Loucy (cell line): ENCODE results near the gene PTPRQ.

Experiments
- H2AFZ ChIP-seq: fragments of 200-600 bp; sonication (generic); 2 replicates; pipeline ENCODE4 v1.6.0; 2016; ENCODE audit warnings: antibody characterized with exemption, mild to moderate bottlenecking, low read length, moderate library complexity
- H3F3A ChIP-seq: fragments of 200-600 bp; 2 replicates; pipeline ENCODE4 v1.6.0; 2016; ENCODE audit warnings: antibody characterized with exemption, low read depth, mild to moderate bottlenecking
- H3K27me3 ChIP-seq: fragments of 200-600 bp; sonication (generic); 2 replicates; pipeline ENCODE4 v1.6.1; 2014; ENCODE audit warnings: low read length, mild to moderate bottlenecking; ENCODE audit not compliant: insufficient read depth, poor library complexity, severe bottlenecking
- H3K36me3 ChIP-seq: fragments of 200-600 bp; sonication (generic); 2 replicates; pipeline ENCODE4 v1.6.1; 2016; ENCODE audit warnings: low read length; ENCODE audit not compliant: insufficient read depth
- H3K4me1 ChIP-seq: fragments of 200-600 bp; sonication (generic); 2 replicates; pipeline ENCODE4 v1.5.1; 2014; ENCODE audit warnings: low read length, mild to moderate bottlenecking; ENCODE audit not compliant: insufficient read depth, poor library complexity, severe bottlenecking
- H3K4me2 ChIP-seq: fragments of 200-600 bp; sonication (generic); 2 replicates; pipeline ENCODE4 v1.6.0; 2014; ENCODE audit warnings: antibody characterized with exemption, low read length, low read depth, mild to moderate bottlenecking; ENCODE audit not compliant: poor library complexity, severe bottlenecking
- H3K4me3 ChIP-seq: fragments of 200-600 bp; sonication (generic); 2 replicates; pipeline ENCODE4 v1.5.1; 2014; ENCODE audit warnings: low read length, mild to moderate bottlenecking, mixed read lengths; ENCODE audit not compliant: poor library complexity, severe bottlenecking
- H3K79me2 ChIP-seq: fragments of 200-600 bp; sonication (generic); 2 replicates; pipeline ENCODE4 v1.6.1; 2014; ENCODE audit warnings: low read length; ENCODE audit not compliant: insufficient read depth
- H3K9ac ChIP-seq: fragments of 200-600 bp; sonication (generic); 2 replicates; pipeline ENCODE4 v1.6.0; 2014; ENCODE audit warnings: mild to moderate bottlenecking, low read depth, low read length, moderate library complexity; ENCODE audit not compliant: poor library complexity, severe bottlenecking
- H3K9me2 ChIP-seq: fragments of 200-600 bp; sonication (generic); replicated peaks from 2 replicates; pipeline ENCODE4 v1.6.1; 2016; ENCODE audit warnings: low read depth, low read length, mixed read lengths
- H3K9me3 ChIP-seq: fragments of 200-600 bp; sonication (generic); 2 replicates; pipeline ENCODE4 v1.6.1; 2014; ENCODE audit warnings: mild to moderate bottlenecking, antibody characterized with exemption, low read length, low read depth; ENCODE audit not compliant: insufficient read depth
- H4K20me1 ChIP-seq: fragments of 200-600 bp; sonication (generic); 2 replicates; pipeline ENCODE4 v1.6.0; 2014; ENCODE audit warnings: antibody characterized with exemption, low read length, mild to moderate bottlenecking; ENCODE audit not compliant: insufficient read depth, poor library complexity, severe bottlenecking
- CTCF ChIP-seq: fragments of 200-600 bp; sonication (generic); conservative IDR thresholded peaks from 2 replicates; pipeline ENCODE4 v1.5.1; 2014; ENCODE audit warnings: mild to moderate bottlenecking, antibody characterized with exemption, low read length
- EZH2phosphoT487 ChIP-seq: fragments of 200-600 bp; IDR thresholded peaks from 2 replicates; pipeline ENCODE4 v1.6.1; 2018; ENCODE audit warnings: antibody characterized with exemption, mild to moderate bottlenecking, moderate library complexity, borderline replicate concordance

The PTPRQ gene

GRCh38 chr12:80404629-80405028, 39.4 kb upstream of the PTPRQ start:
- Histone ChIP-seq H3K9me3 (no peaks in the 10 kb centered on the region), H3K9me2 (no peaks in the 10 kb centered on the region), H3K4me2 (no peak overlapping the region), H3K4me1 (no peaks in the 10 kb centered on the region), H3K27me3 (no peaks in the 10 kb centered on the region), H3F3A (no peaks in the 10 kb centered on the region), H3K4me3 (no peak overlapping the region), H3K9ac (no peak overlapping the region), H2AFZ (no peak overlapping the region), H3K79me2 (no peaks in the 10 kb centered on the region), H4K20me1 (no peaks in the 10 kb centered on the region), H3K36me3 (no peaks in the 10 kb centered on the region)
- no peak for TF ChIP-seq CTCF
- no peak for TF ChIP-seq EZH2phosphoT487

- Histone ChIP-seq H3K4me1 (no peaks in the 10 kb centered on the region), H3K79me2 (no peaks in the 10 kb centered on the region), H3K27me3 (no peaks in the 10 kb centered on the region), H3K9me2 (no peaks in the 10 kb centered on the region), H4K20me1 (no peaks in the 10 kb centered on the region), H3K4me3 (no peak overlapping the region), H3K9ac (no peak overlapping the region), H3K9me3 (no peaks in the 10 kb centered on the region), H2AFZ (no peak overlapping the region), H3K36me3 (no peaks in the 10 kb centered on the region), H3F3A (no peaks in the 10 kb centered on the region), H3K4me2 (no peak overlapping the region)
- TF ChIP-seq CTCF (no peak), EZH2phosphoT487 (no peak)
These were observed 37.8 kb upstream of the PTPRQ start for GRCh38 chr12:80406253-80406652.

- H2AFZ ChIP-seq = no peak overlapping the region
- no peaks in the 10 kb centered on the region for H3K27me3 ChIP-seq
- no peaks in the 10 kb centered on the region for H3K4me1 ChIP-seq
- no peaks in the 10 kb centered on the region for H3K9me2 ChIP-seq
- H4K20me1 ChIP-seq = no peaks in the 10 kb centered on the region
- H3K9me3 ChIP-seq = no peaks in the 10 kb centered on the region
- no peaks in the 10 kb centered on the region for H3K79me2 ChIP-seq
- no peaks in the 10 kb centered on the region for H3K36me3 ChIP-seq
- H3K4me2 ChIP-seq = no peak overlapping the region
- no peak overlapping the region for H3K4me3 ChIP-seq
- TF ChIP-seq CTCF (no peak), EZH2phosphoT487 (no peak)
- H3K9ac ChIP-seq = no peak overlapping the region
- no peaks in the 10 kb centered on the region for H3F3A ChIP-seq
These were observed 32.2 kb upstream of the PTPRQ start for GRCh38 chr12:80411787-80412186.
